ENCODE measurements around the gene CGB5. TPM values are rescaled to one million over a fixed set of nuclear protein-coding genes. Genes with fewer than 3 reads are reported as not detected.
A peak's percentile ranks its signal among the peaks of the same experiment; 100 is the strongest.

Gene CGB5
- total RNA-seq, 2 experiments from 2014 or later, result not detected

DNA sequence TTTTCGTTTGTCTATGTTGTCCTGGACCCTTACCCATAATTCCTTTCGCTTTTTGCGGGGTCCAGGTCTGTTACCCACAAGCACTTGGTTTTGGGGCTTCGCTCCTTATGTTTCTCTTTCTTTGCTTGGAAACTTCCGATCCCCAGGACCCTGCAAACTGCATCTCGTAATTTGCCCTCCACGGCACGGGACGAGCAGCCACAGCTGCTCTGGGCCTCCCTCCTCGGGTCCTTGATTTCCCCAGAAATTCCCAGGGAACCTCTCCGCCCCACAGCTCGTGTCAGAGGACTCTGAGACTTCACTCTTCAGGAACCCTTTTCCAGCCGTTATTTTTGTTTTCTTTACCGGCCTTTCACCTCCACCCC is 42.2 kb downstream of the CGB5 start:
- no peaks in the 10 kb centered on the region for H3K9me3 ChIP-seq (ENCODE audit: control insufficient read depth in 1 of 2, insufficient read depth in 1 of 2, low read length in 2 of 2)
- POLR2A ChIA-PET, result no interaction called here
- Mint-ChIP-seq H3K36me3 (ENCODE audit: low read depth) (peaks cover 49% of the 10 kb centered on the region), H3K27ac (peak overlapping the region; percentile 87), H3K4me3 (peak overlapping the region; percentile 86), H3K27me3 (peaks cover 3% of the 10 kb centered on the region), H3K4me1 (ENCODE audit: low read depth) (peaks cover 37% of the 10 kb centered on the region), H3K9me3 (no peaks in the 10 kb centered on the region)
- no peaks in the 10 kb centered on the region for H3K27me3 ChIP-seq (ENCODE audit: control insufficient read depth in 1 of 2, insufficient read depth in 2 of 2, low read length in 2 of 2)
- peaks cover 25% of the 10 kb centered on the region for H3K36me3 ChIP-seq (ENCODE audit: insufficient read depth, low read length)
- DNase-seq (no peak), ATAC-seq (ENCODE audit: poor library complexity) (no peak)
- CTCF ChIA-PET, result interaction anchor here (1.5 to 4.5 kb wide), 2 partner anchors 12 to 29 kb away, joined by 6 to 24 read pairs; partner anchors contain the start of gene LIN7B
- H3K27ac ChIP-seq (ENCODE audit: low read depth in 1 of 2, low read length in 2 of 2), result peak overlapping the region; percentile 68 to 75
- peak overlapping the region; percentile 94 for H3K4me3 ChIP-seq (ENCODE audit: low read length)
- peaks cover 47% of the 10 kb centered on the region for H3K4me1 ChIP-seq (ENCODE audit: insufficient read depth, low read length)
- TF ChIP-seq, protein P1, sequence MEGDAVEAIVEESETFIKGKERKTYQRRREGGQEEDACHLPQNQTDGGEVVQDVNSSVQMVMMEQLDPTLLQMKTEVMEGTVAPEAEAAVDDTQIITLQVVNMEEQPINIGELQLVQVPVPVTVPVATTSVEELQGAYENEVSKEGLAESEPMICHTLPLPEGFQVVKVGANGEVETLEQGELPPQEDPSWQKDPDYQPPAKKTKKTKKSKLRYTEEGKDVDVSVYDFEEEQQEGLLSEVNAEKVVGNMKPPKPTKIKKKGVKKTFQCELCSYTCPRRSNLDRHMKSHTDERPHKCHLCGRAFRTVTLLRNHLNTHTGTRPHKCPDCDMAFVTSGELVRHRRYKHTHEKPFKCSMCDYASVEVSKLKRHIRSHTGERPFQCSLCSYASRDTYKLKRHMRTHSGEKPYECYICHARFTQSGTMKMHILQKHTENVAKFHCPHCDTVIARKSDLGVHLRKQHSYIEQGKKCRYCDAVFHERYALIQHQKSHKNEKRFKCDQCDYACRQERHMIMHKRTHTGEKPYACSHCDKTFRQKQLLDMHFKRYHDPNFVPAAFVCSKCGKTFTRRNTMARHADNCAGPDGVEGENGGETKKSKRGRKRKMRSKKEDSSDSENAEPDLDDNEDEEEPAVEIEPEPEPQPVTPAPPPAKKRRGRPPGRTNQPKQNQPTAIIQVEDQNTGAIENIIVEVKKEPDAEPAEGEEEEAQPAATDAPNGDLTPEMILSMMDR (IDR thresholded peaks at IDR 0.05), result no peak
- intact Hi-C loops (cut with DNase I, micrococcal nuclease), result loop anchor here in 1 of 2 experiments (10.0 kb wide), 2 partner anchors 399 to 1719 kb away; partner anchors contain the start of gene RPL13A

DNA sequence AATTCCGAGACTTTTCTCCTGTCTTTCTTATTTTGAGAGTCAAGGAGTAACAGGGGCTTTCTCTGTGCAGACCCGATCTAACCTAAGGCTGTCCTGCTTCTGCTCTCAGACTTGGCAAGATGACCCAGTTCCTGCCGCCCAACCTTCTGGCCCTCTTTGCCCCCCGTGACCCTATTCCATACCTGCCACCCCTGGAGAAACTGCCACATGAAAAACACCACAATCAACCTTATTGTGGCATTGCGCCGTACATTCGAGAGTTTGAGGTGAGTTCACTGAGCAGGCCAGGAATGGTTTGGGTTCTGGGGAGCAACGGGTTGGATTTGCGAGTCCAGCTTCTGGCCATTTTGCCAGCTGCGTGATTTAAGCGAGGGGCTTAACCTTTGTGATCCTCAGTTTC is 42.6 kb downstream of the CGB5 start:
- H3K27ac ChIP-seq (ENCODE audit: low read depth in 1 of 2, low read length in 2 of 2), result peak overlapping the region in 1 of 2 donors; percentile 16
- intact Hi-C loops (cut with DNase I, micrococcal nuclease), result loop anchor here in 1 of 2 experiments (10.0 kb wide), 2 partner anchors 399 to 1719 kb away; partner anchors contain the start of gene RPL13A
- ChIA-PET CTCF (interaction anchor here (0.7 to 4.5 kb wide), 3 partner anchors 12 to 66 kb away, joined by 4 to 24 read pairs (median 6); partner anchors contain the start of gene LIN7B), POLR2A (interaction anchor here (0.7 kb wide), 1 partner anchor 126 kb away, joined by 3 read pairs; no protein-coding TSS in a partner anchor)
- H3K9me3 Mint-ChIP-seq, result no peaks in the 10 kb centered on the region
- no peaks in the 10 kb centered on the region for H3K9me3 ChIP-seq (ENCODE audit: control insufficient read depth in 1 of 2, insufficient read depth in 1 of 2, low read length in 2 of 2)
- ATAC-seq (ENCODE audit: poor library complexity) (no peak), DNase-seq (no peak)
- H3K27me3 ChIP-seq (ENCODE audit: control insufficient read depth in 1 of 2, insufficient read depth in 2 of 2, low read length in 2 of 2), result no peaks in the 10 kb centered on the region
- H3K36me3 ChIP-seq (ENCODE audit: insufficient read depth, low read length), result peaks cover 29% of the 10 kb centered on the region
- peaks cover 3% of the 10 kb centered on the region for H3K27me3 Mint-ChIP-seq
- H3K36me3 Mint-ChIP-seq (ENCODE audit: low read depth), result peaks cover 54% of the 10 kb centered on the region
- H3K4me1 Mint-ChIP-seq (ENCODE audit: low read depth), result peaks cover 38% of the 10 kb centered on the region
- peak overlapping the region; percentile 87 for H3K27ac Mint-ChIP-seq
- H3K4me3 Mint-ChIP-seq, result peak overlapping the region; percentile 86
- peak overlapping the region; percentile 94 for H3K4me3 ChIP-seq (ENCODE audit: low read length)
- peaks cover 47% of the 10 kb centered on the region for H3K4me1 ChIP-seq (ENCODE audit: insufficient read depth, low read length)
- TF ChIP-seq, protein P1 (IDR thresholded peaks at IDR 0.05), result no peak

DNA sequence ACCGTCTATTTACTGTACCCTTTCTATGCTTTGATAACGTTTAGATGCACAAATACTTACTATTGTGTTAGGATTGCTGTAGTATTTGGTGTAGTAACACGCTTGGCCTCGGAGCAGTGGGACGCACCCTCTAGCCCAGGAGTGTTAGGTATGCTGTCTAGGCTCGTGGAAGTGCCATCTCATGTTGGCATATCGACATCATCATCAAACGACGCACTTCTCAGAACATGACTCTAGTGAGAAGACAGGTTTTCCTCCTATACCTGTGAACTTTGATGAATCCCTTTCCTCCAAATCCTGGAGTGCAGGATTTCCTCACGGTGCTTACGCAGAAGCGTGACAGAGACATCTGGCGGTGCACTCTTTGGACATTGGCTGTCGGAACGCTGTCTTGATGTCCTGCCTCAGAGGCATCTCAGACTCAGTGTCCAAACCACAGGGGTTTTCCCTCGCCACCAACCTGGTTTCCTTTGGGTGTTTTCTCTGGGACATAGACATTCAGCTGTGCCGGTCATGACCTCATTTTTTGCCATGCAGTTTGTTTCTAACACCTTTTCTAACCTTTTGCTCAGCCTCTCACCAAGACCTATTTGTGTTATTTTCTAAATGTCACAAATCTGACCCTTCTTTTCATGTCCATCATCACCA is 47.9 kb downstream of the CGB5 start:
- Histone ChIP-seq H3K4me1 (ENCODE audit: insufficient read depth, low read length) (peaks cover 36% of the 10 kb centered on the region), H3K9me3 (ENCODE audit: control insufficient read depth in 1 of 2, insufficient read depth in 1 of 2, low read length in 2 of 2) (no peaks in the 10 kb centered on the region), H3K27me3 (ENCODE audit: control insufficient read depth in 1 of 2, insufficient read depth in 2 of 2, low read length in 2 of 2) (no peaks in the 10 kb centered on the region), H3K27ac (ENCODE audit: low read depth in 1 of 2, low read length in 2 of 2) (no peak overlapping the region), H3K4me3 (ENCODE audit: low read length) (no peak overlapping the region), H3K36me3 (ENCODE audit: insufficient read depth, low read length) (peaks cover 74% of the 10 kb centered on the region)
- Mint-ChIP-seq H3K27me3 (no peaks in the 10 kb centered on the region), H3K4me1 (ENCODE audit: low read depth) (peaks cover 37% of the 10 kb centered on the region), H3K36me3 (ENCODE audit: low read depth) (peaks cover 82% of the 10 kb centered on the region), H3K9me3 (no peaks in the 10 kb centered on the region), H3K27ac (peak overlapping the region; percentile 36), H3K4me3 (peak overlapping the region; percentile 48)
- ATAC-seq (ENCODE audit: poor library complexity), result no peak
- DNase-seq, result peak in 1 of 14 experiments; percentile 56
- ChIA-PET POLR2A (no interaction called here), CTCF (no interaction called here)
- intact Hi-C loops (cut with DNase I, micrococcal nuclease), result no loop called here
- TF ChIP-seq, protein P1 (IDR thresholded peaks at IDR 0.05), result no peak

All from CD4-positive, alpha-beta T cell (primary cell).